Activated naive CD4-positive, alpha-beta T cell treated with anti-CD3 and anti-CD28 coated beads, Interleukin-2, amount 10 ng/mL, durations not matched to agents 7 days and 5 days (primary cell): ENCODE data around the gene COL23A1.

Source experiments
- CTCF ChIA-PET: fragments of 350-600 bp; sonication (Branson Sonifier 250); formaldehyde crosslinking; loops from one replicate; lab custom pipeline; 2021; ENCODE audit warnings: antibody characterized with exemption; lab: Charles Lee
- DNase-seq: peaks from one replicate; pipeline ENCODE4 v3.0.0-alpha.2; 2020
- H3K27ac Mint-ChIP-seq: one replicate; pipeline ENCODE4 v1.8.0; 2021; ENCODE audit warnings: mild to moderate bottlenecking, moderate library complexity, mixed read lengths
- H3K27me3 Mint-ChIP-seq: one replicate; pipeline ENCODE4 v1.8.0; 2021; ENCODE audit warnings: mild to moderate bottlenecking, mixed read lengths
- H3K36me3 Mint-ChIP-seq: one replicate; pipeline ENCODE4 v1.8.0; 2021; ENCODE audit warnings: mixed read lengths
- H3K4me1 Mint-ChIP-seq: one replicate; pipeline ENCODE4 v1.8.0; 2021; ENCODE audit warnings: mixed read lengths
- H3K4me3 Mint-ChIP-seq: one replicate; pipeline ENCODE4 v1.8.0; 2021; ENCODE audit warnings: mild to moderate bottlenecking, moderate library complexity, mixed read lengths
- H3K9me3 Mint-ChIP-seq: one replicate; pipeline ENCODE4 v1.8.0; 2021; ENCODE audit warnings: mixed read lengths

Gene COL23A1

GRCh38 chr5:178386336-178386931, 203.8 kb downstream of the COL23A1 start:
- Mint-ChIP-seq H3K4me1 (no peaks in the 10 kb centered on the region), H3K27me3 (peaks cover 10% of the 10 kb centered on the region), H3K36me3 (no peaks in the 10 kb centered on the region), H3K9me3 (no peaks in the 10 kb centered on the region), H3K4me3 (no peak overlapping the region), H3K27ac (no peak overlapping the region)
- no peak for DNase-seq
- CTCF ChIA-PET, result no interaction called here

- no peaks in the 10 kb centered on the region for H3K4me1 Mint-ChIP-seq
- DNase-seq, result no peak
- H3K27me3 Mint-ChIP-seq, result peaks cover 10% of the 10 kb centered on the region
- no peaks in the 10 kb centered on the region for H3K36me3 Mint-ChIP-seq
- CTCF ChIA-PET, result no interaction called here
- no peaks in the 10 kb centered on the region for H3K9me3 Mint-ChIP-seq
- H3K4me3 Mint-ChIP-seq, result no peak overlapping the region
- peak overlapping the region; percentile 38 for H3K27ac Mint-ChIP-seq
Observed at GRCh38 chr5:178385496-178385890, 204.7 kb downstream of the COL23A1 start.

- Mint-ChIP-seq H3K27ac (no peak overlapping the region), H3K36me3 (no peaks in the 10 kb centered on the region), H3K4me1 (no peaks in the 10 kb centered on the region), H3K9me3 (no peaks in the 10 kb centered on the region), H3K27me3 (peaks cover 10% of the 10 kb centered on the region), H3K4me3 (no peak overlapping the region)
- CTCF ChIA-PET, result no interaction called here
- no peak for DNase-seq
Observed at GRCh38 chr5:178384816-178385495, 205.2 kb downstream of the COL23A1 start.

GRCh38 chr5:178383919-178384815, 206.0 kb downstream of the COL23A1 start:
- Mint-ChIP-seq H3K9me3 (no peaks in the 10 kb centered on the region), H3K27ac (no peak overlapping the region), H3K4me3 (no peak overlapping the region), H3K4me1 (no peaks in the 10 kb centered on the region), H3K36me3 (no peaks in the 10 kb centered on the region), H3K27me3 (peaks cover 10% of the 10 kb centered on the region)
- CTCF ChIA-PET, result no interaction called here
- DNase-seq, result no peak

GRCh38 chr5:178383301-178383918, 206.8 kb downstream of the COL23A1 start:
- Mint-ChIP-seq H3K4me1 (no peaks in the 10 kb centered on the region), H3K36me3 (no peaks in the 10 kb centered on the region), H3K27ac (no peak overlapping the region), H3K27me3 (peaks cover 10% of the 10 kb centered on the region), H3K9me3 (no peaks in the 10 kb centered on the region), H3K4me3 (no peak overlapping the region)
- no peak for DNase-seq
- CTCF ChIA-PET, result no interaction called here

- Mint-ChIP-seq H3K4me1 (no peaks in the 10 kb centered on the region), H3K36me3 (no peaks in the 10 kb centered on the region), H3K4me3 (no peak overlapping the region), H3K27ac (no peak overlapping the region), H3K9me3 (no peaks in the 10 kb centered on the region), H3K27me3 (peaks cover 11% of the 10 kb centered on the region)
- DNase-seq, result no peak
- CTCF ChIA-PET, result no interaction called here
Observed at GRCh38 chr5:178382754-178383164, 207.4 kb downstream of the COL23A1 start.

GRCh38 chr5:178381921-178382695, 208.1 kb downstream of the COL23A1 start:
- H3K27me3 Mint-ChIP-seq, result peaks cover 15% of the 10 kb centered on the region
- H3K9me3 Mint-ChIP-seq, result no peaks in the 10 kb centered on the region
- no peak overlapping the region for H3K27ac Mint-ChIP-seq
- no peak for DNase-seq
- H3K36me3 Mint-ChIP-seq, result no peaks in the 10 kb centered on the region
- H3K4me1 Mint-ChIP-seq, result no peaks in the 10 kb centered on the region
- H3K4me3 Mint-ChIP-seq, result no peak overlapping the region
- CTCF ChIA-PET, result no interaction called here

- CTCF ChIA-PET, result interaction anchor here (0.6 kb wide), 1 partner anchor 185 kb away, joined by 3 read pairs; no protein-coding TSS in a partner anchor
Observed at GRCh38 chr5:178381206-178381605, 209.0 kb downstream of the COL23A1 start.

GRCh38 chr5:178380541-178381074, 209.6 kb downstream of the COL23A1 start:
- H3K27ac Mint-ChIP-seq, result no peak overlapping the region
- no peaks in the 10 kb centered on the region for H3K4me1 Mint-ChIP-seq
- peaks cover 8% of the 10 kb centered on the region for H3K27me3 Mint-ChIP-seq
- no peaks in the 10 kb centered on the region for H3K36me3 Mint-ChIP-seq
- CTCF ChIA-PET, result interaction anchor here (0.6 to 1.3 kb wide), 2 partner anchors 81 to 186 kb away, joined by 3 read pairs; no protein-coding TSS in a partner anchor
- no peaks in the 10 kb centered on the region for H3K9me3 Mint-ChIP-seq
- no peak overlapping the region for H3K4me3 Mint-ChIP-seq
- no peak for DNase-seq

More at GRCh38 chr5:178381206-178381605, 209.0 kb downstream of the COL23A1 start:
- no peak for DNase-seq
- Mint-ChIP-seq H3K4me3 (no peak overlapping the region), H3K9me3 (no peaks in the 10 kb centered on the region), H3K36me3 (no peaks in the 10 kb centered on the region), H3K4me1 (no peaks in the 10 kb centered on the region), H3K27ac (no peak overlapping the region), H3K27me3 (peaks cover 8% of the 10 kb centered on the region)

GRCh38 chr5:178380086-178380485, 210.1 kb downstream of the COL23A1 start:
- no peak for DNase-seq
- peaks cover 5% of the 10 kb centered on the region for H3K27me3 Mint-ChIP-seq
- no peaks in the 10 kb centered on the region for H3K36me3 Mint-ChIP-seq
- H3K27ac Mint-ChIP-seq, result no peak overlapping the region
- no peak overlapping the region for H3K4me3 Mint-ChIP-seq
- no peaks in the 10 kb centered on the region for H3K4me1 Mint-ChIP-seq
- H3K9me3 Mint-ChIP-seq, result no peaks in the 10 kb centered on the region
- CTCF ChIA-PET, result interaction anchor here (1.3 kb wide), 1 partner anchor 81 kb away, joined by 3 read pairs; no protein-coding TSS in a partner anchor

GRCh38 chr5:178378527-178379484, 211.4 kb downstream of the COL23A1 start:
- DNase-seq, result no peak
- Mint-ChIP-seq H3K27me3 (peaks cover 5% of the 10 kb centered on the region), H3K4me3 (no peak overlapping the region), H3K27ac (no peak overlapping the region), H3K36me3 (no peaks in the 10 kb centered on the region), H3K9me3 (no peaks in the 10 kb centered on the region), H3K4me1 (no peaks in the 10 kb centered on the region)
- CTCF ChIA-PET, result interaction anchor here (1.3 kb wide), 1 partner anchor 82 kb away, joined by 3 read pairs; no protein-coding TSS in a partner anchor

GRCh38 chr5:178377583-178378270, 212.5 kb downstream of the COL23A1 start:
- no peak overlapping the region for H3K4me3 Mint-ChIP-seq
- no peaks in the 10 kb centered on the region for H3K4me1 Mint-ChIP-seq
- H3K9me3 Mint-ChIP-seq, result no peaks in the 10 kb centered on the region
- DNase-seq, result no peak
- H3K36me3 Mint-ChIP-seq, result no peaks in the 10 kb centered on the region
- CTCF ChIA-PET, result no interaction called here
- H3K27ac Mint-ChIP-seq, result no peak overlapping the region
- H3K27me3 Mint-ChIP-seq, result peaks cover 5% of the 10 kb centered on the region
